HG02759 (cell line): ENCODE data around the gene TECPR2.
A peak's percentile ranks its signal among the peaks of the same experiment; 100 is the strongest.

ENCODE experiments used
- ATAC-seq: cut with Tn5 transposase; IDR thresholded peaks from one replicate; pipeline ENCODE4 v1.9.1; 2021; ENCODE audit warnings: mild to moderate bottlenecking, moderate library complexity; ENCODE audit not compliant: unreplicated experiment

Gene TECPR2

GRCh38 chr14:102505775-102506625, 143.3 kb downstream of the TECPR2 start:
- no peak for ATAC-seq

- no peak for ATAC-seq
Measured at GRCh38 chr14:102506626-102506925, 143.8 kb downstream of the TECPR2 start.

- no peak for ATAC-seq
Measured at GRCh38 chr14:102507081-102507856, 144.5 kb downstream of the TECPR2 start.

GRCh38 chr14:102507857-102508312, 145.1 kb downstream of the TECPR2 start:
- ATAC-seq = no peak

- no peak for ATAC-seq
Measured at GRCh38 chr14:102508410-102508773, 145.7 kb downstream of the TECPR2 start.

- no peak for ATAC-seq
Measured at GRCh38 chr14:102508774-102509745, 146.3 kb downstream of the TECPR2 start.

GRCh38 chr14:102509746-102510615, 147.2 kb downstream of the TECPR2 start, which contains the start of gene ANKRD9:
Gene ANKRD9 (minus strand): TSS chr14:102509776. CDS start chr14:102507889, 1,887 bp downstream.
- ATAC-seq = peak; percentile 89

GRCh38 chr14:102510616-102511520, 148.1 kb downstream of the TECPR2 start:
- no peak for ATAC-seq

- no peak for ATAC-seq
Measured at GRCh38 chr14:102511538-102511937, 148.8 kb downstream of the TECPR2 start.

GRCh38 chr14:102512793-102513300, 150.1 kb downstream of the TECPR2 start:
- ATAC-seq = no peak

- no peak for ATAC-seq
Measured at GRCh38 chr14:102513899-102514772, 151.4 kb downstream of the TECPR2 start.

- no peak for ATAC-seq
Measured at GRCh38 chr14:102514987-102515733, 152.4 kb downstream of the TECPR2 start.

GRCh38 chr14:102516531-102517391, 154.0 kb downstream of the TECPR2 start:
- peak; percentile 62 for ATAC-seq

- ATAC-seq = peak; percentile 29
Measured at GRCh38 chr14:102517392-102518062, 154.8 kb downstream of the TECPR2 start.

GRCh38 chr14:102518063-102518648, 155.4 kb downstream of the TECPR2 start:
- ATAC-seq = no peak
